ENCODE measurements around the gene CDYL2. TPM values are rescaled to one million over a fixed set of nuclear protein-coding genes. Genes with fewer than 3 reads are reported as not detected.

The CDYL2 gene
- total RNA-seq, 1 donor from 2014 or later: 4.1 TPM

GRCh38 chr16:80689487-80689886 lies 114.9 kb downstream of the CDYL2 start:
- H3K27ac Mint-ChIP-seq (ENCODE audit: unreplicated experiment): no peak overlapping the region

DNA sequence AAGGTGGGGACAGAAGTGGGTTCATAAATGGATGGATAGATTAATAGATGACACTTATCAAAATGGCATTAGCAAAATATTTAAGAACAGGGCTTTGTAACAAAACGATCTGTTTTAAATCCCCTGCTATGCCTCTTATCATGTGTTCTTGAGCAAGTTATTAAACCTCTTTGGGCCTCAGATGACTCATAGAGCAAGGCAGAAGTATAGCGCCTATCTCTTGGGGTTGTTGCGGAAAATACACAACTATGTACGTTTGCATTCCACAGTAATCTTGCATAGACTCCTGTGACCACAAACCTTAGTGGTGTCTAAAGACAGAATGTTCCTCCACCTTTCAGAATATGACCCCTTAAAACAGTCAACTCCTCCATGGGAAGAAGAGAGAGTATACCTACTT lies 116.8 kb downstream of the CDYL2 start:
- H3K9me3 Mint-ChIP-seq (ENCODE audit: low read depth): peaks cover 18% of the 10 kb centered on the region
- H3K4me3 Mint-ChIP-seq (ENCODE audit: unreplicated experiment): no peak overlapping the region
- H3K36me3 Mint-ChIP-seq (ENCODE audit: low read depth): no peaks in the 10 kb centered on the region
- H3K27ac Mint-ChIP-seq (ENCODE audit: unreplicated experiment): no peak overlapping the region
- TF ChIP-seq CTCF (IDR thresholded peaks at IDR 0.05): no peak
- no peak for DNase-seq (ENCODE audit: low spot score)
- no peaks in the 10 kb centered on the region for H3K27me3 Mint-ChIP-seq (ENCODE audit: low read depth)
- no peaks in the 10 kb centered on the region for H3K4me1 Mint-ChIP-seq (ENCODE audit: low read depth)

More at GRCh38 chr16:80689487-80689886, 114.9 kb downstream of the CDYL2 start:
- Mint-ChIP-seq H3K4me3 (ENCODE audit: unreplicated experiment) (no peak overlapping the region), H3K36me3 (ENCODE audit: low read depth) (no peaks in the 10 kb centered on the region), H3K27me3 (ENCODE audit: low read depth) (no peaks in the 10 kb centered on the region), H3K9me3 (ENCODE audit: low read depth) (peaks cover 15% of the 10 kb centered on the region), H3K4me1 (ENCODE audit: low read depth) (no peaks in the 10 kb centered on the region)
- no peak for DNase-seq (ENCODE audit: low spot score)
- no peak for TF ChIP-seq CTCF (IDR thresholded peaks at IDR 0.05)

- H3K27ac Mint-ChIP-seq (ENCODE audit: unreplicated experiment): no peak overlapping the region
- H3K36me3 Mint-ChIP-seq (ENCODE audit: low read depth): no peaks in the 10 kb centered on the region
- H3K27me3 Mint-ChIP-seq (ENCODE audit: low read depth): no peaks in the 10 kb centered on the region
- DNase-seq (ENCODE audit: low spot score): no peak
- no peak for TF ChIP-seq CTCF (IDR thresholded peaks at IDR 0.05)
- H3K4me1 Mint-ChIP-seq (ENCODE audit: low read depth): no peaks in the 10 kb centered on the region
- H3K4me3 Mint-ChIP-seq (ENCODE audit: unreplicated experiment): no peak overlapping the region
- peaks cover 33% of the 10 kb centered on the region for H3K9me3 Mint-ChIP-seq (ENCODE audit: low read depth)
Measured at GRCh38 chr16:80684906-80685305, 119.5 kb downstream of the CDYL2 start.

DNA sequence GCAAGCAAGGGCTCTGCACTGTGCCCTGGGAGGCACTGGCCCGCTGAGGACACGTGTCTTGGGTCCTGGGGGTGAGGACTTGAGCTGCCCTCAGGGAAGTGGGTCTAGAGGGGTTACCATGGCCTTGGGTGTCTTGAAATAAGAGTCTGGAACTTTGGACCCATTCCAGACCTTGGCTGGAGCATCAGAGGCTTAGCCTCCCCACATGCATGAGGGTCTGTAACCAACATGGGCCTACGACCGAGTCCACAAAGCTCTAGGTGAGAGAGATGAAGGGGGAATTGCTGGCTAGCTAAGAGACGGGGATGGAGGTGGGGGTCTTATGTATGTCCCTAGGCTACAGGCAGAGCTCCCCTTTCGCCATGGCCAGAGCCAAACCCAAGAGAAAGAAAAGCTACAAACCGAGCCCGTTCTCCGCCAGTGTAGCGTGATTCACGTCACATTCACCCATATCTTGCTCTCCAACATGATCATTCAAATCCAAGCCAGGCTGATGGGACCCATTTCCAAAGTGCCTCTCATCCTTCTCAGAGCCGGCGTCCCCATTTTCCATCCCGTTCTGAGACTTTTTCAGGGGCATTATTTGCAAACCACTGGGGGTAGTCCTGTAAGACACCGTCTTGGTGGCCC lies 120.1 kb downstream of the CDYL2 start:
- H3K4me1 Mint-ChIP-seq (ENCODE audit: low read depth): no peaks in the 10 kb centered on the region
- no peak for DNase-seq (ENCODE audit: low spot score)
- no peaks in the 10 kb centered on the region for H3K36me3 Mint-ChIP-seq (ENCODE audit: low read depth)
- TF ChIP-seq CTCF (IDR thresholded peaks at IDR 0.05): no peak
- no peaks in the 10 kb centered on the region for H3K27me3 Mint-ChIP-seq (ENCODE audit: low read depth)
- peaks cover 39% of the 10 kb centered on the region for H3K9me3 Mint-ChIP-seq (ENCODE audit: low read depth)
- no peak overlapping the region for H3K4me3 Mint-ChIP-seq (ENCODE audit: unreplicated experiment)
- no peak overlapping the region for H3K27ac Mint-ChIP-seq (ENCODE audit: unreplicated experiment)

GRCh38 chr16:80683646-80684045 lies 120.8 kb downstream of the CDYL2 start:
- H3K27ac Mint-ChIP-seq (ENCODE audit: unreplicated experiment): no peak overlapping the region
- no peaks in the 10 kb centered on the region for H3K4me1 Mint-ChIP-seq (ENCODE audit: low read depth)
- no peaks in the 10 kb centered on the region for H3K27me3 Mint-ChIP-seq (ENCODE audit: low read depth)
- no peak for TF ChIP-seq CTCF (IDR thresholded peaks at IDR 0.05)
- H3K36me3 Mint-ChIP-seq (ENCODE audit: low read depth): no peaks in the 10 kb centered on the region
- DNase-seq (ENCODE audit: low spot score): no peak
- H3K9me3 Mint-ChIP-seq (ENCODE audit: low read depth): peaks cover 39% of the 10 kb centered on the region
- no peak overlapping the region for H3K4me3 Mint-ChIP-seq (ENCODE audit: unreplicated experiment)

Measured in chondrocyte (in vitro differentiated cells).